Neural cell (in vitro differentiated cells): ENCODE data around the gene LDHD. TPM values are rescaled to one million over a fixed set of nuclear protein-coding genes. Genes with fewer than 3 reads are reported as not detected.

Source experiments
- H2AFZ ChIP-seq: fragments of 200-600, 300-800 bp; sonication (generic), shearing (Covaris generic); 2 replicates; pipeline ENCODE4 v1.6.0; 2014; ENCODE audit warnings: low read depth, mild to moderate bottlenecking, antibody characterized with exemption, low read length, moderate library complexity
- H3F3A ChIP-seq: fragments of 200-600 bp; shearing (Covaris generic); 2 replicates; pipeline ENCODE4 v1.6.1; 2016; ENCODE audit warnings: mild to moderate bottlenecking, moderate library complexity, mixed read lengths, antibody characterized with exemption, low read length; ENCODE audit not compliant: insufficient read depth, poor library complexity, severe bottlenecking
- H3K27ac ChIP-seq: fragments of 200-600, 300-800 bp; sonication (generic), shearing (Covaris generic); 2 replicates; pipeline ENCODE4 v1.5.1; 2014; ENCODE audit warnings: mild to moderate bottlenecking, low read length, moderate library complexity
- H3K27me3 ChIP-seq: fragments of 300-800, 200-600 bp; sonication (generic), shearing (Covaris generic); 2 replicates; pipeline ENCODE4 v1.6.0; 2014; ENCODE audit warnings: mild to moderate bottlenecking, low read depth, low read length, moderate library complexity; ENCODE audit not compliant: insufficient read depth
- H3K36me3 ChIP-seq: fragments of 300-800, 200-600 bp; sonication (generic), shearing (Covaris generic); 2 replicates; pipeline ENCODE4 v1.5.1; 2014; ENCODE audit warnings: mild to moderate bottlenecking, antibody characterized with exemption, low read length, moderate library complexity; ENCODE audit not compliant: insufficient read depth
- H3K4me2 ChIP-seq: fragments of 300-800, 200-600 bp; sonication (generic), shearing (Covaris generic); 2 replicates; pipeline ENCODE4 v1.6.0; 2014; ENCODE audit warnings: mild to moderate bottlenecking, low read length
- H3K4me3 ChIP-seq: fragments of 300-800, 200-600 bp; sonication (generic), shearing (Covaris generic); 2 replicates; pipeline ENCODE4 v1.5.1; 2014; ENCODE audit warnings: mild to moderate bottlenecking, low read length, moderate library complexity
- H3K79me2 ChIP-seq: fragments of 200-600 bp; shearing (Covaris generic); replicated peaks from 2 replicates; pipeline ENCODE4 v1.6.0; 2014; ENCODE audit warnings: mild to moderate bottlenecking, low read length, moderate library complexity; ENCODE audit not compliant: insufficient read depth
- H3K9ac ChIP-seq: fragments of 300-800, 200-600 bp; sonication (generic), shearing (Covaris generic); 2 replicates; pipeline ENCODE4 v1.6.1; 2016; ENCODE audit warnings: mild to moderate bottlenecking, low read length, mixed read lengths
- H3K9me2 ChIP-seq: fragments of 200-600 bp; shearing (Covaris generic); 2 replicates; pipeline ENCODE4 v1.6.1; 2016; ENCODE audit warnings: mild to moderate bottlenecking, low read length, mixed read lengths; ENCODE audit not compliant: insufficient read depth
- H3K9me3 ChIP-seq: fragments of 200-600, 300-800 bp; sonication (generic), shearing (Covaris generic); 2 replicates; pipeline ENCODE4 v1.6.1; 2016; ENCODE audit warnings: mild to moderate bottlenecking, mixed run types, low read length, moderate library complexity, mixed read lengths
- H4K20me1 ChIP-seq: fragments of 200-600 bp; shearing (Covaris generic); 2 replicates; pipeline ENCODE4 v1.6.1; 2016; ENCODE audit warnings: mild to moderate bottlenecking, mixed run types; ENCODE audit not compliant: insufficient read depth
- CTCF ChIP-seq: fragments of 450-650 bp; IDR thresholded peaks from 2 replicates; pipeline ENCODE4 v1.5.1; 2014; ENCODE audit warnings: antibody characterized with exemption, mild to moderate bottlenecking, moderate library complexity; ENCODE audit not compliant: poor library complexity, severe bottlenecking
- EP300 ChIP-seq: fragments of 450-650 bp; conservative IDR thresholded peaks from 2 replicates; pipeline ENCODE4 v1.6.1; 2014; ENCODE audit warnings: antibody characterized with exemption, mild to moderate bottlenecking, moderate library complexity; ENCODE audit not compliant: poor library complexity, severe bottlenecking
- EZH2 ChIP-seq: fragments of 200-600, 300-800 bp; shearing (Covaris generic), sonication (generic); IDR thresholded peaks from 2 replicates; pipeline ENCODE4 v1.6.1; 2014; ENCODE audit warnings: antibody characterized with exemption, low read length, borderline replicate concordance, mild to moderate bottlenecking; ENCODE audit not compliant: insufficient read depth, poor library complexity, severe bottlenecking
- MXI1 ChIP-seq: fragments of 450-650 bp; conservative IDR thresholded peaks from 2 replicates; pipeline ENCODE4 v1.6.1; 2014; ENCODE audit warnings: antibody characterized with exemption, mild to moderate bottlenecking; ENCODE audit not compliant: poor library complexity, severe bottlenecking
- POLR2AphosphoS5 ChIP-seq: IDR thresholded peaks from 2 replicates; pipeline ENCODE4 v1.6.1; 2012
- RAD21 ChIP-seq: fragments of 450-650 bp; conservative IDR thresholded peaks from 2 replicates; pipeline ENCODE4 v1.6.1; 2014; ENCODE audit warnings: antibody characterized with exemption, mild to moderate bottlenecking, moderate library complexity
- REST ChIP-seq: IDR thresholded peaks from 2 replicates; pipeline ENCODE4 v1.6.1; 2012; ENCODE audit warnings: borderline replicate concordance
- SMC3 ChIP-seq: fragments of 450-650 bp; conservative IDR thresholded peaks from 2 replicates; pipeline ENCODE4 v1.6.1; 2014; ENCODE audit warnings: antibody characterized with exemption, mild to moderate bottlenecking, moderate library complexity; ENCODE audit not compliant: poor library complexity
- TAF1 ChIP-seq: IDR thresholded peaks from 2 replicates; pipeline ENCODE4 v1.6.1; 2012; ENCODE audit warnings: low read depth
- polyA plus RNA-seq: library from polyadenylated mRNA; depleted of rRNA; stranded (reverse); fragments of >200 nt; gene quantifications from 2 replicates; pipeline ENCODE4 v1.2.3, GENCODE V29; 2014

LDHD gene
- polyA plus RNA-seq, 1 donor from 2014 or later = not detected

- H3K4me3 ChIP-seq = no peak overlapping the region
- H2AFZ ChIP-seq = no peak overlapping the region
- no peaks in the 10 kb centered on the region for H3F3A ChIP-seq
- TF ChIP-seq RAD21 (no peak), EP300 (no peak), SMC3 (no peak), EZH2 (no peak), MXI1 (no peak), CTCF (no peak), POLR2AphosphoS5 (no peak), REST (no peak), TAF1 (no peak)
- H3K27ac ChIP-seq = no peak overlapping the region
- no peak overlapping the region for H3K4me2 ChIP-seq
- no peaks in the 10 kb centered on the region for H3K27me3 ChIP-seq
- no peaks in the 10 kb centered on the region for H4K20me1 ChIP-seq
- H3K9ac ChIP-seq = no peak overlapping the region
- H3K9me2 ChIP-seq = no peaks in the 10 kb centered on the region
- H3K79me2 ChIP-seq = peaks cover 63% of the 10 kb centered on the region
- no peaks in the 10 kb centered on the region for H3K9me3 ChIP-seq
- no peaks in the 10 kb centered on the region for H3K36me3 ChIP-seq
These were observed 42.2 kb downstream of the LDHD start for GRCh38 chr16:75074304-75074793.

GRCh38 chr16:75073545-75074303, 42.9 kb downstream of the LDHD start:
- no peak overlapping the region for H3K4me3 ChIP-seq

More at GRCh38 chr16:75073545-75074303, 42.9 kb downstream of the LDHD start:
- Histone ChIP-seq H3K27ac (no peak overlapping the region), H3K4me2 (no peak overlapping the region), H3K9me2 (no peaks in the 10 kb centered on the region), H3K9ac (no peak overlapping the region), H3K79me2 (peaks cover 66% of the 10 kb centered on the region), H3F3A (no peaks in the 10 kb centered on the region), H3K9me3 (no peaks in the 10 kb centered on the region), H4K20me1 (no peaks in the 10 kb centered on the region), H3K27me3 (no peaks in the 10 kb centered on the region), H3K36me3 (no peaks in the 10 kb centered on the region), H2AFZ (no peak overlapping the region)
- TF ChIP-seq EZH2 (no peak), POLR2AphosphoS5 (no peak), CTCF (no peak), REST (no peak), RAD21 (no peak), TAF1 (no peak), SMC3 (no peak), MXI1 (no peak), EP300 (no peak)
